ENCODE measurements around the gene PLCXD3.
"Not testable (repeated sequence)": the region's sequence is repeated elsewhere in the genome, so short reads cannot be mapped to it uniquely, and the experiment has no call there.

Gene PLCXD3

GRCh38 chr5:41503310-41503709, 7.1 kb downstream of the PLCXD3 start:
- no peak overlapping the region for H3K4me3 ChIP-seq (ENCODE audit: low read depth, low read length)
- TF ChIP-seq, protein P1, sequence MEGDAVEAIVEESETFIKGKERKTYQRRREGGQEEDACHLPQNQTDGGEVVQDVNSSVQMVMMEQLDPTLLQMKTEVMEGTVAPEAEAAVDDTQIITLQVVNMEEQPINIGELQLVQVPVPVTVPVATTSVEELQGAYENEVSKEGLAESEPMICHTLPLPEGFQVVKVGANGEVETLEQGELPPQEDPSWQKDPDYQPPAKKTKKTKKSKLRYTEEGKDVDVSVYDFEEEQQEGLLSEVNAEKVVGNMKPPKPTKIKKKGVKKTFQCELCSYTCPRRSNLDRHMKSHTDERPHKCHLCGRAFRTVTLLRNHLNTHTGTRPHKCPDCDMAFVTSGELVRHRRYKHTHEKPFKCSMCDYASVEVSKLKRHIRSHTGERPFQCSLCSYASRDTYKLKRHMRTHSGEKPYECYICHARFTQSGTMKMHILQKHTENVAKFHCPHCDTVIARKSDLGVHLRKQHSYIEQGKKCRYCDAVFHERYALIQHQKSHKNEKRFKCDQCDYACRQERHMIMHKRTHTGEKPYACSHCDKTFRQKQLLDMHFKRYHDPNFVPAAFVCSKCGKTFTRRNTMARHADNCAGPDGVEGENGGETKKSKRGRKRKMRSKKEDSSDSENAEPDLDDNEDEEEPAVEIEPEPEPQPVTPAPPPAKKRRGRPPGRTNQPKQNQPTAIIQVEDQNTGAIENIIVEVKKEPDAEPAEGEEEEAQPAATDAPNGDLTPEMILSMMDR (conservative IDR thresholded peaks at IDR 0.05; ENCODE audit: low read depth, low read length) = no peak
- no peak for DNase-seq (ENCODE audit: low read depth)

DNA sequence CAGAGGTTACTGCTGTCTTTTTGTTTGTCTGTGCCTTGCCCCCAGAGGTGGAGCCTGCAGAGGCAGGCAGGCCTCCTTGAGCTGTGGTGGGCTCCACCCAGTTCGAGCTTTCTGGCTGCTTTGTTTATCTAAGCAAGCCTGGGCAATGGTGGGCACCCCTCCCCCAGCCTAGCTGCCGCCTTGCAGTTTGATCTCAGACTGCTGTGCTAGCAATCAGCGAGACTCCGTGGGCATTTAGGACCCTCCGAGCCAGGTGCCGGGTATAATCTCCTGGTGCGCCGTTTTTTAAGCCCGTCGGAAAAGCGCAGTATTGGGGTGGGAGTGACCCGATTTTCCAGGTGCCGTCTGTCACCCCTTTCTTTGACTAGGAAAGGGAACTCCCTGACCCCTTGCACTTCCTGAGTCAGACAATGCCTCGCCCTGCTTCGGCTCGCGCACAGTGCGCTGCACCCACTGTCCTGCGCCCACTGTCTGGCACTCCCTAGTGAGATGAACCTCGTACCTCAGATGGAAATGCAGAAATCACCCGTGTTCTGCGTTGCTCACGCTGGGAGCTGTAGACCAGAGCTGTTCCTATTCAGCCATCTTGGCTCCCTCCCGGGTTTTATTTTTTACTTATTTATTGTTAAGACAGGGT, 16.8 kb downstream of the PLCXD3 start:
- H3K4me3 ChIP-seq (ENCODE audit: low read depth, low read length); DNase-seq (ENCODE audit: low read depth): not testable (repeated sequence)

DNA sequence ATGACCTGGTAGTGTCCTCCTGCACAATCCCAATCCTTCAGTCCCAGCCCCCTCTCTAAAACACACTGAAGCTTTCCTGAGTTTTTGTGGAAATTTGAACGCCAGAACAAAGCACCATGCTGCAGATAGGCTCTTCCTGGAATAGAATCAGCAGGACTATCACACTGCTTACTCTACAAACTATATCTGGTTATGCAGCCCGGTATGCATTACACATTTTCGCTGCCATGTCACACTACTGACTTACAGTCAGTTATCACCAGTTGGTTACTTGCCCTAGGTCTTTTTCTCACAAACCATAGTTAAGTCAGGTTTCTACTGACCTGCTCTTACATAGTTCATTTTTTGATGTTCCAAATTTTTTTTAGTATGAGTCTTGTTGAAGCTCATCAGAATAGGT, 24.9 kb downstream of the PLCXD3 start:
- TF ChIP-seq, protein P1 (conservative IDR thresholded peaks at IDR 0.05; ENCODE audit: low read depth, low read length) = no peak
- no peak for DNase-seq (ENCODE audit: low read depth)
- H3K4me3 ChIP-seq (ENCODE audit: low read depth, low read length) = no peak overlapping the region

GRCh38 chr5:41482715-41483114, 27.7 kb downstream of the PLCXD3 start:
- DNase-seq (ENCODE audit: low read depth) = no peak
- TF ChIP-seq, protein P1 (conservative IDR thresholded peaks at IDR 0.05; ENCODE audit: low read depth, low read length) = no peak
- no peak overlapping the region for H3K4me3 ChIP-seq (ENCODE audit: low read depth, low read length)

- H3K4me3 ChIP-seq (ENCODE audit: low read depth, low read length) = no peak overlapping the region
- no peak for DNase-seq (ENCODE audit: low read depth)
- TF ChIP-seq, protein P1 (conservative IDR thresholded peaks at IDR 0.05; ENCODE audit: low read depth, low read length) = no peak
These were observed 28.2 kb downstream of the PLCXD3 start for GRCh38 chr5:41482173-41482572.

- not testable (repeated sequence) for DNase-seq (ENCODE audit: low read depth); H3K4me3 ChIP-seq (ENCODE audit: low read depth, low read length)
These were observed 38.7 kb downstream of the PLCXD3 start for GRCh38 chr5:41471571-41472208.

DNA sequence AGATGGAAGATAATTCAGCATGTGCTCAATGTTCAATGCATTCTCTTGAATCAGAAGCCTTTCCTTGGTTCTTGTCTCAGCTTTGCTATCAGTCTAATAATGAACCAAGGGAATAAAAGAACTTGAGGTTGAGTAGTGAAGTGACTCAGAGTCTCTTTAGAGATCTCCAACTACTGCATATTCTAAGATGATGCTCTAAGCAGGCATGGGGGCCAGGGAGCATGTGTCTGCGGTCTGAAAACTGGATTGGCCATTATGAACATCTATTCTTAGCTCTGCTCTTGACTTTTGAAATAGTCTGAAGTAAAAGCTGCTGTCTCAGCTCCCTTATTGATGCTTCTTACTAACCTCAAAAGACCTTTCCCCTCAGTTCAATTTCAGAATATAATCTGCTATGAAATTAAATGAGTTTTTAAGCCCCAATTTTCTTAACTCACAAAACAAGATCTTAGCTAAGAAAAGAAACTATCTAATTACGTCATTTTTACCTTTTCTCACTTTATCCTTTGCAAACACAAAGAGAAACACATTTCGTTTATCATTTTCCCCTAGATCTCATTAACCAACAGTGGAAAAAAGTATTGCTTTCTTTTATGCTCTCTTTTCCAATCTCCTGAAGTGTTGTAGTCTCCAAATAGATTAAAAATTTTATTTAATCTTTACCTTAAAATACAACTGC, 44.8 kb downstream of the PLCXD3 start:
- H3K4me3 ChIP-seq (ENCODE audit: low read depth, low read length) = no peak overlapping the region
- peak; percentile 4 for DNase-seq (ENCODE audit: low read depth)
- TF ChIP-seq, protein P1 (conservative IDR thresholded peaks at IDR 0.05; ENCODE audit: low read depth, low read length) = no peak

- DNase-seq (ENCODE audit: low read depth) = no peak
- no peak overlapping the region for H3K4me3 ChIP-seq (ENCODE audit: low read depth, low read length)
- TF ChIP-seq, protein P1 (conservative IDR thresholded peaks at IDR 0.05; ENCODE audit: low read depth, low read length) = no peak
These were observed 50.8 kb downstream of the PLCXD3 start for GRCh38 chr5:41459557-41459956.

Measured in choroid plexus epithelial cell (primary cell).